Sigmoid colon (tissue), 7 donors: ENCODE results near the gene LASP1. TPM values are rescaled to one million over a fixed set of nuclear protein-coding genes. Genes with fewer than 3 reads are reported as not detected.
A peak's percentile ranks its signal among the peaks of the same experiment; 100 is the strongest.
"Not testable (repeated sequence)": the region's sequence is repeated elsewhere in the genome, so short reads cannot be mapped to it uniquely, and the experiment has no call there.

Experiments
- DNase-seq: peaks from one replicate; pipeline ENCODE4 v3.0.0-alpha.2; 2019
- H3K27ac ChIP-seq, 4 donors: fragments of 200-600 bp; sonication (generic); one replicate each; pipeline ENCODE4 v1.5.1; 2016 to 2019; ENCODE audit warnings: mild to moderate bottlenecking in 1 of 4
- H3K27me3 ChIP-seq, 3 donors: fragments of 200-600 bp; sonication (generic); one replicate each; pipeline ENCODE4 v1.5.1; 2019; ENCODE audit warnings: mild to moderate bottlenecking in 1 of 3
- H3K36me3 ChIP-seq, 4 donors: fragments of 200-600 bp; sonication (generic); one replicate each; pipeline ENCODE4 v1.5.1; 2016 to 2019
- H3K4me1 ChIP-seq, 4 donors: fragments of 200-600 bp; sonication (generic); one replicate each; pipeline ENCODE4 v1.5.1; 2017 to 2019
- H3K4me3 ChIP-seq, 4 donors: fragments of 200-600 bp; sonication (generic); one replicate each; pipeline ENCODE4 v1.5.1; 2017 to 2019; ENCODE audit warnings: mild to moderate bottlenecking in 2 of 4, moderate library complexity in 1 of 4
- H3K9me3 ChIP-seq, 4 donors: fragments of 200-600 bp in 3 of 4; sonication (generic) in 3 of 4; one replicate each; pipeline versions ENCODE4 v1.5.1 to v1.6.1; 2013 to 2019
- CTCF ChIP-seq, 4 experiments: fragments of 450-650 bp in 3 of 4; fragments of 200-600 bp in 1 of 4; IDR thresholded peaks; one replicate each; pipeline ENCODE4 v1.5.1; 2016 to 2019; ENCODE audit warnings: antibody characterized with exemption in 4 of 4, mild to moderate bottlenecking in 3 of 4, moderate library complexity in 2 of 4
- EP300 ChIP-seq, 4 donors: sonication (generic); formaldehyde crosslinking; IDR thresholded peaks; one replicate each; pipeline ENCODE4 v1.6.1; 2017; ENCODE audit warnings: antibody characterized with exemption in 4 of 4
- POLR2A ChIP-seq, 2 donors: fragments of 450-650 bp; IDR thresholded peaks; one replicate each; pipeline ENCODE4 v1.6.1; 2016; ENCODE audit warnings: antibody characterized with exemption in 2 of 2, mild to moderate bottlenecking in 2 of 2, moderate library complexity in 2 of 2
- POLR2AphosphoS5 ChIP-seq, 4 donors: sonication (generic); formaldehyde crosslinking; IDR thresholded peaks; one replicate each; pipeline ENCODE4 v1.6.1; 2017; ENCODE audit warnings: antibody characterized with exemption in 4 of 4
- WGBS, 2 donors: extraction: QIAGEN DNeasy Blood & Tissue Kit; methylation state at CpG; one replicate each; pipeline ENCODE4 v1.1.7; 2013; 5-methylcytosine and 5-hydroxymethylcytosine counted together
- intact Hi-C: fragments of 100-400 bp; cut with DNase I; formaldehyde crosslinking; loops from one replicate; pipeline ENCODE4 v1.15.1; 2023
- polyA plus RNA-seq, 3 donors: library from polyadenylated mRNA; stranded (reverse); fragments of 200-250 nt; gene quantifications; one replicate each; pipeline ENCODE4 v1.2.3, GENCODE V29; 2013
- total RNA-seq, 4 donors: library from RNA; depleted of rRNA; stranded (reverse); fragments of >200 nt; gene quantifications; one replicate each; pipeline ENCODE4 v1.1.0, GENCODE V29; 2016
- donor health status: healthy with polysubstance abuse.
- donor health status: Bipolar disorder and iron deficiency.
- donor health status: healthy.

LASP1 gene
- total and polyA plus RNA-seq, 7 donors = 27.6 to 205 (median 64.8) TPM

DNA sequence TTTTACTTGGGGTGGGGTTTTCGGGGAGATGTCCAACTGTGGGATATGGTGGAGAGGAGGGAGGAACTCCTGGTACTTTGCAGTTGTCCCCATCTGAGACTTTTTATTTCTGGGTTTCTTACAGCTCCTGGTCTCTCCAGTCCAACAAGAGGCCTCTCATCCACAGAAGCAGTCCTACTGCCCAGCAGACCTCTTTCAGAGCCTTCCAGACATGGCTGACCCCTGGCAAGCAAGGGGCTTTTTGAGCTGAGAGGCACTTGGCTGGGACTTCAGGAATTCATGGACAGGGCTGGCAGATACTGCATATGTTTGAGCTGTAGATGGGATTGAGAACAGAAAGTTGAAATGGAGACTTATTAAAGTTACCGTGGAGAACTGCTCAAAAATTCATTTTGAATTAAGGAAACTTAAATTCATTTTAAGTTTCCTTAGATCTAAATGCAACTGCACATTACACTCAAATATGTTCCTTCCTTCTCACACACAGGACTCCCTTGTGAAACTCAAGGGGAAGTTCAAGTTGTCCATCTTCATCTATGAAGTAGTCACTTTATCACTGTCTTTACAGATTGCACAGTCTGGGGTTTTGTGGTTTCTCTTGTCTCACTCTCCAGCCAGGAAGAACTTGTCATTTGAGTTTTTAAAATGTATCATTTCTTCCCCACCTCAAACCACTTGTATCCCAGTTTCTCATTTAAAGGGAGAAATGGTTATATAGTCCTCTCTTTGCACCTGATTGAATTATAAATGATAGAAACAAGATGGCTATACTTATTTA lies 56.6 kb downstream of the LASP1 start:
- Histone ChIP-seq H3K27ac (peak overlapping the region in 1 of 4 donors; percentile 64), H3K27me3 (no peaks in the 10 kb centered on the region), H3K36me3 (no peaks in the 10 kb centered on the region), H3K4me1 (peaks cover 0 to 36% (median 27%) of the 10 kb centered on the region in 4 donors), H3K4me3 (no peak overlapping the region), H3K9me3 (no peaks in the 10 kb centered on the region)
- no peak for TF ChIP-seq EP300 (IDR thresholded peaks at IDR 0.05)
- TF ChIP-seq POLR2A (IDR thresholded peaks at IDR 0.05) = no peak
- TF ChIP-seq POLR2AphosphoS5 (IDR thresholded peaks at IDR 0.05) = no peak
- no peak for TF ChIP-seq CTCF (IDR thresholded peaks at IDR 0.05)
- 63 to 74% methylated on average over 2 of the region's 2 CpGs for WGBS, 2 donors
- DNase-seq = no peak
- intact Hi-C loops = no loop called here

- H3K36me3 ChIP-seq, H3K9me3 ChIP-seq, DNase-seq, H3K4me1 ChIP-seq, H3K27me3 ChIP-seq, H3K4me3 ChIP-seq, H3K27ac ChIP-seq, intact Hi-C loops: not testable (repeated sequence)
- WGBS, 2 donors = 94% methylated on average over 36 of the region's 36 CpGs
These were observed 60.9 kb downstream of the LASP1 start for GRCh38 chr17:38930782-38931181.

GRCh38 chr17:38933962-38934361 lies 64.1 kb downstream of the LASP1 start:
- DNase-seq, H3K36me3 ChIP-seq, H3K4me1 ChIP-seq, intact Hi-C loops, H3K4me3 ChIP-seq, H3K27ac ChIP-seq, H3K9me3 ChIP-seq, H3K27me3 ChIP-seq: not testable (repeated sequence)
- WGBS, 2 donors = 70 to 83% methylated on average over 9 of the region's 9 CpGs

DNA sequence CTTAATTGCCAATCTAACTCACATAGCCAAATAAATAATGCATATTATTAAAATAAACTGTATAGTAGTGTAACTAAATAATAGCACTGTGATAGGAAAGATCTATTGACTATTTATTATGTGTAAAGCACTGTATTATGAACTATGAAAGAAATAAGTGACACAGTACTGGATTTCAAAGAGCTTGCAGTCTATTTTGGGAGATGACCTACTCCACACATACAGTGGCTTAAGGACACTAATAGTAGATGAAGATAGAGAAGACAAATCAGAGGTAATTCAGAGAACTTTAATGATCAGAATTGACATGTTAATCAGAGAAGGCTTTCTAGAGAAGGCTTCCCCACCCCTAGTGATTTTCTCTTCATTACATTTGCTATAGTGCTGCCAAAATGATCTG lies 70.1 kb downstream of the LASP1 start:
- no peak overlapping the region for H3K27ac ChIP-seq
- intact Hi-C loops = no loop called here
- H3K4me1 ChIP-seq = peaks cover 0 to 16% (median 10%) of the 10 kb centered on the region in 4 donors
- no peaks in the 10 kb centered on the region for H3K27me3 ChIP-seq
- no peak overlapping the region for H3K4me3 ChIP-seq
- H3K9me3 ChIP-seq = no peaks in the 10 kb centered on the region
- TF ChIP-seq EP300 (IDR thresholded peaks at IDR 0.05) = no peak
- TF ChIP-seq POLR2AphosphoS5 (IDR thresholded peaks at IDR 0.05) = no peak
- no peak for TF ChIP-seq POLR2A (IDR thresholded peaks at IDR 0.05)
- no peak for TF ChIP-seq CTCF (IDR thresholded peaks at IDR 0.05)
- DNase-seq = no peak
- H3K36me3 ChIP-seq = no peaks in the 10 kb centered on the region

GRCh38 chr17:38940404-38940803 lies 70.5 kb downstream of the LASP1 start:
- Histone ChIP-seq H3K27me3 (no peaks in the 10 kb centered on the region), H3K4me1 (peaks cover 0 to 16% (median 10%) of the 10 kb centered on the region in 4 donors), H3K9me3 (no peaks in the 10 kb centered on the region), H3K36me3 (no peaks in the 10 kb centered on the region), H3K27ac (no peak overlapping the region), H3K4me3 (no peak overlapping the region)
- no peak for DNase-seq
- TF ChIP-seq POLR2AphosphoS5 (IDR thresholded peaks at IDR 0.05) (no peak), POLR2A (IDR thresholded peaks at IDR 0.05) (no peak), CTCF (IDR thresholded peaks at IDR 0.05) (no peak), EP300 (IDR thresholded peaks at IDR 0.05) (no peak)
- intact Hi-C loops = no loop called here
- WGBS, 2 donors = 83 to 93% methylated on average over 1 of the region's 1 CpG
